Activated T-helper 2 cell treated with anti-CD3 and anti-CD28 coated beads, Interferon-gamma antibody, Interleukin-2, Interleukin-4, amounts not matched to agents 10 μg/mL and 5 μg/mL and 100 μg/mL, durations not matched to agents 14 hours and 24 hours and 36 hours (primary cell): ENCODE results near the gene TERC. TPM values are rescaled to one million over a fixed set of nuclear protein-coding genes. Genes with fewer than 3 reads are reported as not detected.
"Not testable (repeated sequence)": the region's sequence is repeated elsewhere in the genome, so short reads cannot be mapped to it uniquely, and the experiment has no call there.

Experiments used
- DNase-seq: peaks from one replicate; pipeline ENCODE4 v3.0.0; 2021; ENCODE audit warnings: low spot score
- H3K27ac Mint-ChIP-seq: one replicate; pipeline ENCODE4 v1.8.0; 2021; ENCODE audit warnings: mixed read lengths
- H3K27me3 Mint-ChIP-seq: one replicate; pipeline ENCODE4 v1.8.0; 2021; ENCODE audit warnings: low read depth, mixed read lengths
- H3K36me3 Mint-ChIP-seq: one replicate; pipeline ENCODE4 v1.8.0; 2021; ENCODE audit warnings: low read depth, mixed read lengths
- H3K4me1 Mint-ChIP-seq: one replicate; pipeline ENCODE4 v1.8.0; 2021; ENCODE audit warnings: low read depth, mixed read lengths
- H3K4me3 Mint-ChIP-seq: one replicate; pipeline ENCODE4 v1.8.0; 2021; ENCODE audit warnings: low read depth, mild to moderate bottlenecking, moderate library complexity, mixed read lengths
- H3K9me3 Mint-ChIP-seq: one replicate; pipeline ENCODE4 v1.8.0; 2021; ENCODE audit warnings: mixed read lengths
- intact Hi-C: fragments of 100-400 bp; cut with micrococcal nuclease; formaldehyde crosslinking; loops from one replicate; pipeline ENCODE4 v1.15.1; 2023
- total RNA-seq: library from RNA; stranded (reverse); gene quantifications from 2 replicates; pipeline ENCODE4 v1.2.3, GENCODE V29; 2022

The TERC gene
- total RNA-seq, 1 donor from 2014 or later: 9.8 TPM

DNA sequence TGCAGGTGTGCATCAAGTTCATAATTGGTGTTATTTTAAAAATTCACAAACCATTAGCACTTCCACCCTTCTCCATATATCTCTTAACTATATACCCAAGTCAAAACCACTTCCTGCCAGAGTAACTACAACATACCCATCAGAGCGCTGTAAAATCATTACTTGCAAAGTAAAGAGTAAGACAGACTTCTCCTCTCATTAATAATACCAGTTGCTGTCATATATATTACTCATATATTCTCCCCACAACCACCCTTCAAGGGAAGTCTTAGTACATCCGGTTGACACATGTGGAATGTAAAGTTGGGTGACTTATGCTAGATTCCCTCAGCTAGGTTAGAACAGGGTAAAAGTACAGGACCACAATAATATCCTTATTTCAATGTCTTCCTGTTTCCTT, 5.6 kb downstream of the TERC start:
- Mint-ChIP-seq H3K9me3 (no peaks in the 10 kb centered on the region), H3K27ac (peak overlapping the region; percentile 40), H3K4me3 (no peak overlapping the region), H3K4me1 (peaks cover 37% of the 10 kb centered on the region), H3K36me3 (no peaks in the 10 kb centered on the region), H3K27me3 (peaks cover 3% of the 10 kb centered on the region)
- no peak for DNase-seq
- intact Hi-C loops: loop anchor here (2.0 to 10.0 kb wide), 3 partner anchors 14 to 614 kb away; partner anchors contain the start of genes MECOM and MYNN

DNA sequence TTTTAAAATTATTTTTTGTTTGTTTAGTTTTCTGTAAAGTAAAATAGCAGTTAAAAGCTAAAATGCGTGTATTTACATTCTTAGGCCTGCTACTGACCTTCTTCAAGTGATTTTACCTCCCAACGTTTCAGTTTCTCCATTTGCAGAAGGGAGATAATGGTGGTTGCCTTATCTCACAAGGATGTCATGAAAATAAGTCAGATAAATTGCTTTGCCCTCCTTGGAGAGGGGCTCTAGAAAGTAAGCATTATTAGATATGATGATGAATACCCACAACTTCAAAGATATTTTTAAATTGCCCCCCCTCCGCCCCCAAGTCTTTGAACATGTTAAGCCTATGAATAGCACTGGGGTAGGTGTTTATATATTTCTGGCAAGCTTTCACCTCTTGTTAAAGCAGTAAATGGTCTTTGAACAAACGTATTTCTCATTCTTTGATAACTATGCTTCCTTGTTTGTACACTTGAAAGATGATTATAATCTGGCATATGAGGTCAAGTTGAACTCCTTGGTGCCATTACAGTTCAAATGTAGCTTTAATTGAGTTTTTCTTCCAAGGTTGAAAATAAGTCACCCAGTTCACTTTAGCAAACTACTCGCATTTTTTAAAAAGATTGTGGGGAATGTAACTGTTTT, 6.4 kb downstream of the TERC start:
- no peaks in the 10 kb centered on the region for H3K36me3 Mint-ChIP-seq

DNA sequence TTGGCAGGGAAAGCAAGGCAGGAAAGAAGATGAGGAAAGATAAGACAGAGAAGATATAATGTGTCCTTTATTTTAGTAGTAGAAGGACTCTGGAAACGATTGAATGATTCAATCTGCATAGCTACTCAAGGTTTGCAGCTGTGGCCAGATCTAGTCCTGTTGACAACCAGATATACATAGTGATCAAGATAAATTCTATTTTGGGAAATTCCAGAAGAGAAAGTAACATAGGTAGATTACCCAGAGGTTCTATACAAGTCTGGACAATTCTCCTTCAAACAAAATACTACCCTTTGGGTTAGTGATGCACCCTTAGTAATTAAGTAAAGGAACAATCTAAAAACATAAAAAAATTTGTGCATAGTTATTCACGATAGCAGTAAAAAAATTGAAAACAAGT, 9.4 kb downstream of the TERC start:
- Mint-ChIP-seq H3K27ac (no peak overlapping the region), H3K36me3 (no peaks in the 10 kb centered on the region), H3K27me3 (peaks cover 14% of the 10 kb centered on the region), H3K9me3 (no peaks in the 10 kb centered on the region), H3K4me1 (peaks cover 28% of the 10 kb centered on the region), H3K4me3 (no peak overlapping the region)
- DNase-seq: no peak
- intact Hi-C loops: loop anchor here (5.0 to 10.0 kb wide), 2 partner anchors 93 to 611 kb away; partner anchors contain the start of gene MECOM

More for the DNA sequence above, 6.4 kb downstream of the TERC start:
- no peak for DNase-seq
- Mint-ChIP-seq H3K27ac (no peak overlapping the region), H3K4me1 (peaks cover 32% of the 10 kb centered on the region), H3K4me3 (no peak overlapping the region), H3K27me3 (peaks cover 3% of the 10 kb centered on the region), H3K9me3 (no peaks in the 10 kb centered on the region)
- intact Hi-C loops: loop anchor here (2.0 to 10.0 kb wide), 3 partner anchors 14 to 614 kb away; partner anchors contain the start of genes MECOM and MYNN

DNA sequence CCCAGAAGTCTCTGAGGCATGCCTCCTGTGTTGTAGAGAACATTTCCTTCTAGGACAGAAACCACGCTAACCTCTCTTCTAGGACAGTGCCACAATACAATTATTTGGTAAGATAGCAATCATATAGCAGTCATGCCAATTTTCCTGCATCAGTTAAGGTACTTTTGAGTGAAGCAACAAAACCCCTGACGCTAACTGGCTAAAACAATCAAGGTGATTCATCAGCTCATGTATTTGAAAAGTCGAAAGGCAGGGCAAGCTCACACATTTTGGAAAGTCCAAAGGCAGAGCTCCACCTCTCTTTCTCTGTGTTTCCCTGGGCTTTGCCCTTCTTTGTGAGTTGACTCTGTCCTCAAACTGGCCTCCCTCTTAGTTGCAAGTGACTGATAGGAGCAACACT, 10.1 kb downstream of the TERC start:
- no peak for DNase-seq
- peaks cover 27% of the 10 kb centered on the region for H3K4me1 Mint-ChIP-seq
- H3K4me3 Mint-ChIP-seq: no peak overlapping the region
- no peaks in the 10 kb centered on the region for H3K9me3 Mint-ChIP-seq
- H3K36me3 Mint-ChIP-seq: no peaks in the 10 kb centered on the region
- H3K27ac Mint-ChIP-seq: no peak overlapping the region
- intact Hi-C loops: loop anchor here (5.0 to 10.0 kb wide), 2 partner anchors 92 to 610 kb away; partner anchors contain the start of gene MECOM
- peaks cover 14% of the 10 kb centered on the region for H3K27me3 Mint-ChIP-seq

DNA sequence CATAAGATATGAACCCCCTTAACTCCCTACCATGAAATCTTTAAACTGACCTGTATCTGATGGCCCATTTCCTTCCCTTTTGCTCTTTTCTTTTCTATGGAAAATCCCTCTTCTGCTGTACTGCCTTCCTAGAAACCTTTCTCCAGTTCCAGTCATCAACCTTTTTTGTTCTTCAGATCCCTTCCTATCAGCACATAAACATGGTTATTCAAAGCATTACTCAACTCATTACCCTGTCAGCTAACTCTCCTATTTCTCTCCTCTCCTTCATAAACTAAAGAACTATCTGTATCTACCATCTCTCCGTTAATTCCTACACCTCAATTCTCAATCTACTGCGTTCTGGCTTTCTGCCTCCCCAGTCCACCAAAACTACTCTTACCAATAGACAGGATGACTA, 13.0 kb downstream of the TERC start:
- intact Hi-C loops: loop anchor here (10.0 kb wide), 1 partner anchor 607 kb away; no protein-coding TSS in a partner anchor
- Mint-ChIP-seq H3K4me3 (no peak overlapping the region), H3K4me1 (peaks cover 17% of the 10 kb centered on the region), H3K9me3 (no peaks in the 10 kb centered on the region), H3K27me3 (peaks cover 25% of the 10 kb centered on the region), H3K27ac (no peak overlapping the region), H3K36me3 (no peaks in the 10 kb centered on the region)
- no peak for DNase-seq

DNA sequence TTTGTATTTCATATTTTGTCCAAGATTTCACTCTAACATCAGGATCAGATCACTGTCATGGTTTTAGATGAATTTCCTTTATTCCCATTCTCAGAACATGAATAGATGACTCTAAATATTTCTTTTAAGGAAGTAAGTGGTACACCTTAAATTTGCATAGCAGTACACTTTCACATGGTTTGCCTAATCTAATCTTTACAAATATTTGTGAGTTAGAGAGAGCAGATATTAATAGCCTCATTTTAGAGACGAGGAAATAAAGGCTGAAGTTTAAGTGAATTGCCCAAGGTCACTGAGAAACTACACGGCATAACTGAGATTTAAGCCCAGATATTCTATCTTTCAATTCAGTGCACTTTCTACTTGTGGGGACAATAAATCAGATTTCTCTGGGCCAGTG, 14.2 kb downstream of the TERC start:
- H3K9me3 Mint-ChIP-seq: no peaks in the 10 kb centered on the region
- H3K4me3 Mint-ChIP-seq: no peak overlapping the region
- intact Hi-C loops: loop anchor here (10.0 kb wide), 1 partner anchor 606 kb away; no protein-coding TSS in a partner anchor
- H3K27ac Mint-ChIP-seq: no peak overlapping the region
- no peaks in the 10 kb centered on the region for H3K36me3 Mint-ChIP-seq
- H3K27me3 Mint-ChIP-seq: peaks cover 31% of the 10 kb centered on the region
- H3K4me1 Mint-ChIP-seq: peaks cover 15% of the 10 kb centered on the region
- no peak for DNase-seq

DNA sequence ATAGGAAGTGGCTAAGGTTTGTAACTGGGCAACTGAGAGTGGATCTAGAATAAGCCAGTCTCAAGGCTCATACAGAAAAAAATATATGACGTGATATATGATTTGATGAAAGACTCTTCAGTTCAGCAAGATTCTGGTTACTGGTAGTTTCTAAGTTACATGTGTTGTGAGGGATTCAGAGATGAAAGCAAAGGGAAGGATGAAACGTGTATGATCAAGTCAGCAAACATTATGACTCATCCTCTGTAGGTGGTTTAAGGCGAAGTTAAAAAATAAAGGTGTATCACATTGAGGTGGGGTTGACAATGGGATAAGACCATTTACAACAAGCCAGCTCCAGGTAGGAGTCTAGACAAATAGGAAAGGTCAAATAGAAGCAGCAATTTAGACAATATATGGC, 16.2 kb downstream of the TERC start:
- no peaks in the 10 kb centered on the region for H3K36me3 Mint-ChIP-seq
- no peak overlapping the region for H3K27ac Mint-ChIP-seq
- H3K9me3 Mint-ChIP-seq: no peaks in the 10 kb centered on the region
- peaks cover 35% of the 10 kb centered on the region for H3K27me3 Mint-ChIP-seq
- no peak overlapping the region for H3K4me3 Mint-ChIP-seq
- DNase-seq: no peak
- intact Hi-C loops: no loop called here
- peaks cover 11% of the 10 kb centered on the region for H3K4me1 Mint-ChIP-seq

DNA sequence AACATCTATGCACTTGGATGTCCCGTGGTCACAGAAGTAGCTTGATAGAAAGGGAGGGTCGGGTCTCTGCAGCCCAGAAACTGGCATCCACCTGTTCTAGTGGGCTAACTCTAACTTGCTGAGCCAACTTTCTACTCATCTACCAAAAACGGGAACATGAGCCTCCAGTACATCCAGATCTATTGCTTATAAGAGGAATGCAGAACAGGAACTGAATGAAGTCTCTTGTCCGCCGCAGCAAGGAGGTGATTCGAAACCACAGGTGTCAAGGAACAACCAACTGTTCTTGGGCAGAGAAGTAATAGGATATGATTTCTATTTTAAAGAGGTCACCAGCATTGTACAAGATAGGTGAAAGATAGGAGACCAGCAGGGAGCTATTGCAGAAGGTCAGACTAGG, 17.9 kb downstream of the TERC start:
- peaks cover 8% of the 10 kb centered on the region for H3K4me1 Mint-ChIP-seq
- DNase-seq: no peak
- no peak overlapping the region for H3K27ac Mint-ChIP-seq
- peaks cover 27% of the 10 kb centered on the region for H3K27me3 Mint-ChIP-seq
- H3K4me3 Mint-ChIP-seq: no peak overlapping the region
- no peaks in the 10 kb centered on the region for H3K36me3 Mint-ChIP-seq
- intact Hi-C loops: no loop called here
- no peaks in the 10 kb centered on the region for H3K9me3 Mint-ChIP-seq

DNA sequence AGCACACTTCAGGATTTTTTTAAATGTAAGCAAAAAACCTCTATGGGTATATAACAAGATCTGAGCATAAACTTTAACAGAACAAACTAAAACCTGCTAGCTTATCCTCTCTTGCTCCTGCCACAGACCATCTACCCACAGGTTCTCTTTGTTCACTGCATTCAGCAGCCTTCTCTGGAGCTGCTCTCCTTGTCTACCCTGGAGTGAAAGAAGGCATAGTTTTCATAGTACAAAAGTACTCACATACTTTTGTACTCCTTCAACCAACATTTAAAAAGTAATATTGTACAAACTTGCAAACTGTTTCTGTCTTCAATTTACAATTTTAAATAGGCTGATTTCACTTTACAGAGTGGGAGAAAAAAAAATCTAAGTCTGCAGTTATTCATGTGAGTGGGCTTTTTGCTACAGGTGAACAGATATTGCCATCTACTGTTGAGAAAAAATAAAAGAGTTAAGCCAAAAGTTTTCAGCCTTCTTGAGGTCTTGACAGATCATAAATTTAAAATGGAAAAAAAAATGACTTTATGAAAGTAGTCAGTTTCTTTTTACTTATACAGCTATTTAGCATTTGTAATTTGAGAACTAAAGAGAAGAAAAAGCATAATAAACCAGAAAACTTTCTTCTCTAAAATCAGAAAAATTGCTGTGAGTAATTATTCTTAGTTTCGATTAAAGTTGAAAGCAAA, 20.4 kb downstream of the TERC start:
- Mint-ChIP-seq H3K27me3 (peaks cover 26% of the 10 kb centered on the region), H3K9me3 (no peaks in the 10 kb centered on the region), H3K4me3 (no peak overlapping the region), H3K27ac (no peak overlapping the region), H3K36me3 (no peaks in the 10 kb centered on the region), H3K4me1 (peaks cover 7% of the 10 kb centered on the region)
- intact Hi-C loops: no loop called here
- DNase-seq: no peak

DNA sequence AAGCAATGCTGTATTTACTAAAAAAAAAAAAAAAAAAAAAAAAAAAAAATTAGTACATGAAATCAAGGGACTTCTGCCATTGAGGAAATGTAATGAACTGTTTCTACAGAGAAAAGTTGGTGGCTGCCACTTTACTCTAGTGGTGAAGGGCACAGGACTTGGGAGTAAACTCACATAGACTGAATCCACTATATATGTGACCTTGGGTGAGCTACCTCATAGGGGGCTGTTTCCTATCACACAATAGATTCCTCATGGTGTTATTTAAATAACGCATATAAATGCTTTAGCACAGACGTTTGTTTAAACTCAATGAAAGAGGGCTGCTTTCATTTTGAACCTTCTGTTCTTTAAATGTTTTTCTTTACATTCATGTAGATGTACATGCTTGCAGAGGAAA, 25.8 kb downstream of the TERC start:
- no peaks in the 10 kb centered on the region for H3K36me3 Mint-ChIP-seq
- no peak overlapping the region for H3K4me3 Mint-ChIP-seq
- H3K9me3 Mint-ChIP-seq: peaks cover 16% of the 10 kb centered on the region
- no peak for DNase-seq
- peaks cover 2% of the 10 kb centered on the region for H3K27me3 Mint-ChIP-seq
- intact Hi-C loops: no loop called here
- no peak overlapping the region for H3K27ac Mint-ChIP-seq
- H3K4me1 Mint-ChIP-seq: no peaks in the 10 kb centered on the region

DNA sequence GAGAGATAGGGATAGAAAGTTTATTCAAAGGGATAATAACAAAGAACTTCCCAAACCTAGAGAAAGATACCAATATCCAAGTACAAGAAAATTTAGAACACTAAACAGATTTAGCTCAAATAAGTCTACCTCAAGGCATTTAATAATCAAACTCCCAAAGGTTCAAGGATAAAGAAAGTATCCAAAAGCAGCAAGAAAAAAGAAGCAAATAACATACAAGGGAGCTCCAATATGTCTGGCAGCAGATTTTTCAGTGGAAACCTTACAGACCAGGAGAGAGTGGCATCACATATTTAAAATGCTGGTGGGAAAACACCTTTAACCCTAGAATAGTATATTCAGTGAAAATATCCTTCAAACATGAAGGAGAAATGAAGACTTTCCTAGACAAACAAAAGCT, 33.0 kb downstream of the TERC start:
- H3K36me3 Mint-ChIP-seq, H3K4me3 Mint-ChIP-seq, H3K27ac Mint-ChIP-seq, intact Hi-C loops, H3K4me1 Mint-ChIP-seq, DNase-seq: not testable (repeated sequence)
- Mint-ChIP-seq H3K9me3 (peaks cover 29% of the 10 kb centered on the region), H3K27me3 (peaks cover 19% of the 10 kb centered on the region)

DNA sequence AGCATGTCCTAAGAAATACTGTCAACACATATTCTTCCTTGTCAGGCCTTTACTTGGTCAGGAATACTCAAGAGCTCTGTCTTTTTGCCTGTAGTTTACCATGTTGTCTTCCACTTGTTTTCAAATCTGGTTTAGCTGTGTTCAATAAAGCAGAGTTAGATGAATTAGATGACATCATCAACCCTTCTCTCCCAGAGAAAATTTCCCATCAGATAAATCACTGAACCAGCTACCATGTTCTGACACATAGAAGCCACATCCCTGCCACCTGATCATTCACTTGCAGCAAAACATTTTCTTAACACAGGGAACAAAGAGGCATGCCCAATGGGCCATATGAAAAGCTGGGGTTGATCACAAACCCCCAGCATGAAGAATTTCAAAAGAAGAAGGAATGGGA, 42.1 kb downstream of the TERC start:
- Mint-ChIP-seq H3K4me1 (no peaks in the 10 kb centered on the region), H3K27me3 (peaks cover 8% of the 10 kb centered on the region)
- DNase-seq: no peak

DNA sequence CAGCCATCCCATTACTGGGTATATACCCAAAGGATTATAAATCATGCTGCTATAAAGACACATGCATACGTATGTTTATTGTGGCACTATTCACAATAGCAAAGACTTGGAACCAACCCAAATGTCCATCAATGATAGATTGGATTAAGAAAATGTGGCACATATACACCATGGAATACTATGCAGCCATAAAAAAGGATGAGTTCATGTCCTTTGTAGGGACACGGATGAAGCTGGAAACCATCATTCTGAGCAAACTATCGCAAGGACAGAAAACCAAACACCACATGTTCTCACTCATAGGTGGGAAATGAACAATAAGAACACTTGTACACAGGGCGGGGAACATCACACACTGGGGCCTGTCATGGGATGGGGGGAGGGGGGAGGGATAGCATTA, 46.4 kb downstream of the TERC start:
- H3K4me1 Mint-ChIP-seq, H3K9me3 Mint-ChIP-seq, H3K27ac Mint-ChIP-seq, H3K27me3 Mint-ChIP-seq, H3K36me3 Mint-ChIP-seq, DNase-seq, intact Hi-C loops, H3K4me3 Mint-ChIP-seq: not testable (repeated sequence)

More for the DNA sequence above, 42.1 kb downstream of the TERC start:
- intact Hi-C loops: no loop called here
- H3K36me3 Mint-ChIP-seq: no peaks in the 10 kb centered on the region
- no peaks in the 10 kb centered on the region for H3K9me3 Mint-ChIP-seq
- H3K27ac Mint-ChIP-seq: no peak overlapping the region
- H3K4me3 Mint-ChIP-seq: no peak overlapping the region
